GM19452 (cell line): ENCODE data around the gene HECTD3.
"Not testable (repeated sequence)": the region's sequence is repeated elsewhere in the genome, so short reads cannot be mapped to it uniquely, and the experiment has no call there.

Experiments used
- ATAC-seq: cut with Tn5 transposase; IDR thresholded peaks from one replicate; pipeline ENCODE4 v1.9.1; 2021; ENCODE audit not compliant: unreplicated experiment

Gene HECTD3

GRCh38 chr1:45014321-45015028 is 3.4 kb upstream of the HECTD3 start:
- ATAC-seq, result no peak

GRCh38 chr1:45013551-45014209 is 2.6 kb upstream of the HECTD3 start:
- ATAC-seq, result no peak

DNA sequence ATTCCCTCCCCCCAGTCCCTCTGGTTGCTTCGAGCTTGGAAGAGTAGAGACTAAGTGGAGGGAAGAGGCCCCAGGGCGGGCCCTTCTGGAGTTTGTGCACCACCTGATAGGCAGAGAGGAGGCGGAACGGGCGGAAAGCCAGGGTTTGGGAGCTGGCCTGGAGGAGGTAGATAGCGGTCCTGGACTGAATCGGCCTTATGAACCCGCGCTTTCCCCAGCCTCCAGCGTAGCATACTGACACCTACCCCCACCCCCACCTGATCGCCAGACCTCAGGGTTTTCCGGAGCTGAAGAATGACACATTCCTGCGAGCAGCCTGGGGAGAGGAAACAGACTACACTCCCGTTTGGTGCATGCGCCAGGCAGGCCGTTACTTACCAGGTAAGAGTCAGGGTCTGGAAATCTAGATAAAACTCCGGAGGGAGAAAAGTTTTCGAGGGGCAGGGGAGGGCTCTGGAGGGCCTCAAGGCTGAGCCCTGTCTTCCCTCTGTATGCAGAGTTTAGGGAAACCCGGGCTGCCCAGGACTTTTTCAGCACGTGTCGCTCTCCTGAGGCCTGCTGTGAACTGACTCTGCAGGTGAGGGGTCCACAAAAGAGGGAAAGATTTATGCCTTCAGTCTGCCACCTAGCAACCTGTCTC is 1.6 kb upstream of the HECTD3 start:
- ATAC-seq, result no peak

GRCh38 chr1:45011837-45012638 is 914 bp upstream of the HECTD3 start, which contains the start of gene UROD:
TSS of gene UROD (plus strand) at chr1:45012254. CDS start at chr1:45012266, 12 bp downstream.
- peak; percentile 63 for ATAC-seq

- ATAC-seq, result no peak
Observed at GRCh38 chr1:45009956-45010854, 919 bp downstream of the HECTD3 start.

DNA sequence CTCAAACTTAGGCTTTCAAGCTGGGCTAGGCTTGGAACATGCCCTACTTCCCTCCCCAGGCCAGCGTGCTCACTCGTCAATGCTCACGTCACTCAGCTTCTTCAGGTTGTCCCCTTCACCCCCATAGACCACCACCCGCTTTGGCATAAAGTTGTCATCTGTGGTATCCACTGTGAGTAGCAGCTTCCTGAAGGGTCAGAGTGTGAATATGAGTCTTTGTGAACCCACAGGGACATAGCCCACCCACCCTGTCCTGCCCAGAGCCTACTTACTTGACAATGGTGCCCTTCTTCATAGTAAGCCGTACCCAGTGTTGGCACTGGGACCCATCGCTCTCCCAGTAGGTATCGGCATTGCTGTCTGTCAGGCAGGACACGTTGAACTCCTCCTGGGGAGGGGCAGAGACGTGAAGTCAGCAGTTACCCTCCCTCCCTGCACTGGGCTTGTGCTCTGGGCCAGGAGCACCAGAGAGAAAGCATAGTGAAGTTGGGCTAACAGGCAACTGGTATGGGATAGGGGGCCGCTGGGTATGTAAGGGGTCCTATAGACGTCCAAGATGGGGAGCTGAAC is 1.7 kb downstream of the HECTD3 start:
- no peak for ATAC-seq

- ATAC-seq, result no peak
Observed at GRCh38 chr1:45008516-45008915, 2.6 kb downstream of the HECTD3 start.

DNA sequence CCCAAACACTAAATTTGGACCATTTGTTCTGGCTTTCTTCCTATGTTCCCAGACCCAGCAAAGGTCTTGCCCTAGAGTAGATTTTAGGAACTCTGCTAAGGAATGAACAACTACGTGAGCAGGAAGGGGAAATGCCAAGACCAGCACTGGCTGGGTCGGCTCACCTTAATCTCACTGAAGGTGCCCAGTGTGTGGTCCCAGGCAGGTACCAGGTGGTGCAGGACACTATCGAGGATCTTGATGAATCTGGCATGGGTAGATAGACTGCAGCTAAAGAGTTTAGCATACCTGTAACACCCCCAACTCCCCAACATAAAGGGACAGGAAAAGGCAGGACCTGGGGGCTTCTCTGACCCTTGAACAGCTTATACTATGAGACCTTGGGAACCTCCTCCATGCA is 3.0 kb downstream of the HECTD3 start:
- no peak for ATAC-seq

DNA sequence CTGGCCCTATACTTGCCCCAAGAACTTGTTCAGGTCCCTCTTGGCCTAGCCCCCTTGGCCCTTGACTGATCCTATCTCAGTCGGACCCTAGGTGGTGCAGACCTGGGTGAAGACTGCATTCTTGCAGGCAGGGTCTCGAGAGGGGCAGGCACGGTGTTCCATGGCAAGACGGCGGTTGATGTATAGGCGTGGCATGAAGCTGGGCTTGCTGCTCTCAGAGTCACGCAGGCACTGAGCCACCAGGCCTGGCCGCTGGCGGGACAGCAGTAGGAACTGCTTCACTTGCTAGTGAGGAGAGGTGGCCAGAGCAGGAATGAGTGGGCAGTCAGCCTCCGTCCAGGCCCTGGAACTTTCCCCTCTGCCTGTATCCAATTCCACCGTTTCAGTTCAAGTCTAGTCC is 3.8 kb downstream of the HECTD3 start:
- ATAC-seq, result no peak

GRCh38 chr1:45005761-45006160 is 5.4 kb downstream of the HECTD3 start:
- no peak for ATAC-seq

GRCh38 chr1:45004281-45004920 is 6.7 kb downstream of the HECTD3 start:
- ATAC-seq, result no peak

DNA sequence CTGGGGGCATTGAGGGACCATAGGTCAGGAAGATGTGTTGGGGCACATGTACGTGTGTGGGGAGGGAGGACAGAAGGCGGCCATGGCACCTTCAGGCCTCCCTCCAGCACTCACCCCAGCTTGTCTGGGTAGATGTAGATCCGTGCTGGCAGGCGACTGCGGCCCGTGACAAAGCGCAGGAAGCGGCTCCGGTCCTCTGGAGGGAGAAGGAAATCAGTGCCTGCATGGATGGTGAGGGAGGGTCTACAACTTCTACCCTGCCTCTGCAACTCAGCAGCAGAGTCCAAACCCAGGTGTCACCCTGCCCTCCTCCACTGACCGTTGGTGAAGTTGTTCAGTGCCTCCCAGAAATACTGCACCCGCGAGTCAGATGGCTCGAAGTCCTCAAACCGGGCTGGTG is 7.4 kb downstream of the HECTD3 start:
- ATAC-seq, result no peak

- no peak for ATAC-seq
Observed at GRCh38 chr1:45002650-45003645, 8.2 kb downstream of the HECTD3 start.

GRCh38 chr1:45001576-45001975 is 9.5 kb downstream of the HECTD3 start:
- ATAC-seq, result not testable (repeated sequence)

GRCh38 chr1:45001011-45001481 is 10.1 kb downstream of the HECTD3 start:
- ATAC-seq, result no peak

DNA sequence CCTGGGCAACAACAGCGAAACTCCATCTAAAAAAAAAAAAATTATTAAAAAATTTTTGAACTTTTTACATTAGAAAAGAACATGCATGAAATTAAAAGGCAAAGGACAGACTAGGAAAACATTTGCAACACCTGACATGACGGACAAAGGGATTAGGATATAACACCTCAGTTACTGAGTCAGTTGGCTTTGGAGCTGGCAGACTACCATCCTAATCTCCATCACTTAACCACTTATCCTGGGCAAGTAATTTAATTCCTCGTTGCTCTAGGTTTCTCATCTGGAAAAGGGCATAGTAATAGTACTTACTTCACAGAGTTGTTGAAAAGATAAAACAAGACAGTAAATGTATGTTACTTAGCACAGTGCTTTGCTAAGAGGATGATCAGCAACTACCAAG is 11.9 kb downstream of the HECTD3 start:
- no peak for ATAC-seq

DNA sequence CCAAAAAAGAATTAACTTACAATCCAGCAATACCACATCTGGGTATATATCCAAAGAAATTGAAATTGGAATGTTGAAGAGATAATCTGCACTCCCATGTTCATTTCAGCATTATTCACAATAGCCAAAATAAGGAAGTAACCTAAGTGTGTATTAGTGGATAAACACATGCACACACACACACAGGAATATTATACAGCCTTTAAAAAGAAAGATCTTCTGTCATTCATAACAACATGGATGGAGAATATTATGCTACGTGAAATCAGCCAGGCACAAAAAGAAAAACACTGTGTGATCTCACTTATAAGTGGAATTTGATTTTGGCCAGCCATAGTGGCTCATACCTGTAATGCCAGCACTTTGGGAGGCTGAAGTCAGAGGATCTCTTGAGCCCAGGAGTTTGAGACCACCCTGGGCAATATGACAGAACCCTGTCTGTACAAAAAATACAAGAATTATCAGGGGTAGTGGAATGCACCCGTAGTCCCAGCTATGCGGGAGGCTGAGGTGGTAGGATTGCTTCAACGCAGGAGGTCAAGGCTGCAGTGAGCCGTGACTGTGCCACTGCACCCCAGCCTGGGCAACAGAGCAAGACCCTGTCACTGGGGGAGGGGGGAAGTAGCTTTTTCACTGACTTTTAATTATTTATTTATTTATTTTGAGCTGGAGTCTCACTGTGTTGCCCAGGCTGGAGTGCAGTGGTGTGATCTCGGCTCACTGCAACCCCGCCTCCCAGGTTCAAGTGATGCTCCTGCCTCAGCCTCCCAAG is 15.5 kb downstream of the HECTD3 start:
- no peak for ATAC-seq
